ENCODE measurements around the gene COG5. TPM values are rescaled to one million over a fixed set of nuclear protein-coding genes. Genes with fewer than 3 reads are reported as not detected.

COG5 gene
- total RNA-seq, 1 experiment from 2014 or later = 20.2 TPM

DNA sequence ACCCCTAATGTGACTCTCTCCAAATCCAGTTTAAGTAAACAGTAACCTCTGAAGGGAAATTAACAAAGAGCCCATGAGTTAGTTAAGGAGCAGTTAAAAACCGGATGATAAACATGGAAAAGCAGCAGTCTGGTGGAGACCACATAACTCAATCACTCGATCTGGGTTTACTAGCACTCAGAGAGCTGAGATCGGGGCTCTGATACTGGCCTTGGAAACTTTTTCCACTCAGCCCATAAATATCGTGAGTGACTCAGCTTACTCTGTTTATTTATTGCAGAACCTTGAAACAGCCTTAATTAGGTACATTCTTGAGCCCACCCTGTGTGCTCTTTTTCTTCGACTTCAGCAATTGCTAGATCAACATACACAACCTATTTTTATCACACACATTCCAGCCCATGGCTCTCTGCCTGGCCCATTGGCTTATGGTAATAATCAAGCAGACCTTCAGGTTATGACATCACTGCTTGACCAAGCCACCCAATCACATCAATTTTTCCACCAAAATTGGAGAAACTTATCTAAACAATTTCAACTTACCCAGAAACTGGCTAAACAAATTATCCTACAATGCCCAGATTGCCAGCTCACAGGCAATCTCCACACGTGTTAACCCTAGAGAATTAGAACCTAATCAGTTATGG, 176.0 kb downstream of the COG5 start:
- DNase-seq = no peak
- Mint-ChIP-seq H3K4me3 (no peak overlapping the region), H3K27me3 (ENCODE audit: low read depth) (no peaks in the 10 kb centered on the region), H3K9me3 (peaks cover 6 to 10% of the 10 kb centered on the region in 2 experiments), H3K4me1 (peaks cover 46 to 56% of the 10 kb centered on the region in 2 experiments), H3K36me3 (ENCODE audit: insufficient read depth in 1 of 3, low read depth in 3 of 3) (peaks cover 4 to 7% (median 6%) of the 10 kb centered on the region in 3 experiments; a peak in 5 of 7 replicates), H3K27ac (peak overlapping the region in 2 of 3 experiments; percentile 46 to 78; a peak in 4 of 7 replicates)
- no peak overlapping the region for H2AK5ac ChIP-seq (ENCODE audit: insufficient read length, low read length)
- H3K27me3 ChIP-seq (ENCODE audit: insufficient read depth, low read length) = no peaks in the 10 kb centered on the region
- no peak overlapping the region for H4K8ac ChIP-seq (replicated peaks; ENCODE audit: insufficient read length, low read depth, low read length)
- H2BK5ac ChIP-seq (ENCODE audit: insufficient read length, low read length) = no peak overlapping the region
- H2BK12ac ChIP-seq (ENCODE audit: insufficient read length, low read depth, low read length) = no peak overlapping the region
- no peak overlapping the region for H3K9ac ChIP-seq (ENCODE audit: extremely low read depth, insufficient read length, low read length)
- H3K14ac ChIP-seq (ENCODE audit: insufficient read depth, low read length) = no peak overlapping the region
- no peaks in the 10 kb centered on the region for H4K20me1 ChIP-seq (ENCODE audit: control insufficient read depth, insufficient read depth, insufficient read length)
- H2BK15ac ChIP-seq (ENCODE audit: low read depth, low read length) = no peak overlapping the region
- H2AFZ ChIP-seq (ENCODE audit: low read length) = no peak overlapping the region
- H3T11ph ChIP-seq (ENCODE audit: low read length) = no peak overlapping the region
- H2BK20ac ChIP-seq (ENCODE audit: low read depth, low read length, poor library complexity, severe bottlenecking) = no peak overlapping the region
- no peaks in the 10 kb centered on the region for H3K79me1 ChIP-seq (ENCODE audit: insufficient read depth, low read depth, low read length, poor library complexity, severe bottlenecking)
- no peak overlapping the region for H3K27ac ChIP-seq (ENCODE audit: insufficient read length, low read depth, low read length)
- H3K9me3 ChIP-seq (ENCODE audit: control insufficient read depth, low read depth, low read length) = no peaks in the 10 kb centered on the region
- peaks cover 2% of the 10 kb centered on the region; the same call in 1 of the 2 replicates for H3K4me1 ChIP-seq (ENCODE audit: insufficient read depth, low read length)
- H3K18ac ChIP-seq (ENCODE audit: insufficient read length, low read depth, low read length) = no peak overlapping the region
- H4K91ac ChIP-seq (ENCODE audit: insufficient read length, low read depth, low read length) = no peak overlapping the region
- no peak overlapping the region for H3K56ac ChIP-seq (ENCODE audit: insufficient read length, low read depth, low read length)
- no peak overlapping the region for H3K23ac ChIP-seq (ENCODE audit: insufficient read length, low read depth, low read length)
- no CpG with 5 or more reads among the region's 6 CpGs for WGBS (ENCODE audit: extremely low coverage, insufficient read length, low lambda C conversion rate)
- H3K79me2 ChIP-seq (ENCODE audit: insufficient read depth, low read length) = no peaks in the 10 kb centered on the region
- no peak overlapping the region for H4K5ac ChIP-seq (ENCODE audit: insufficient read length, low read depth, low read length)
- TF ChIP-seq, protein P1, sequence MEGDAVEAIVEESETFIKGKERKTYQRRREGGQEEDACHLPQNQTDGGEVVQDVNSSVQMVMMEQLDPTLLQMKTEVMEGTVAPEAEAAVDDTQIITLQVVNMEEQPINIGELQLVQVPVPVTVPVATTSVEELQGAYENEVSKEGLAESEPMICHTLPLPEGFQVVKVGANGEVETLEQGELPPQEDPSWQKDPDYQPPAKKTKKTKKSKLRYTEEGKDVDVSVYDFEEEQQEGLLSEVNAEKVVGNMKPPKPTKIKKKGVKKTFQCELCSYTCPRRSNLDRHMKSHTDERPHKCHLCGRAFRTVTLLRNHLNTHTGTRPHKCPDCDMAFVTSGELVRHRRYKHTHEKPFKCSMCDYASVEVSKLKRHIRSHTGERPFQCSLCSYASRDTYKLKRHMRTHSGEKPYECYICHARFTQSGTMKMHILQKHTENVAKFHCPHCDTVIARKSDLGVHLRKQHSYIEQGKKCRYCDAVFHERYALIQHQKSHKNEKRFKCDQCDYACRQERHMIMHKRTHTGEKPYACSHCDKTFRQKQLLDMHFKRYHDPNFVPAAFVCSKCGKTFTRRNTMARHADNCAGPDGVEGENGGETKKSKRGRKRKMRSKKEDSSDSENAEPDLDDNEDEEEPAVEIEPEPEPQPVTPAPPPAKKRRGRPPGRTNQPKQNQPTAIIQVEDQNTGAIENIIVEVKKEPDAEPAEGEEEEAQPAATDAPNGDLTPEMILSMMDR (conservative IDR thresholded peaks at IDR 0.05) = no peak
- H3K23me2 ChIP-seq (ENCODE audit: insufficient read length, low read depth, low read length, poor library complexity, severe bottlenecking) = no peaks in the 10 kb centered on the region
- H3K4ac ChIP-seq (ENCODE audit: low read depth, low read length) = no peak overlapping the region
- no peak overlapping the region for H3K4me2 ChIP-seq (ENCODE audit: insufficient read depth, insufficient read length, low read length)
- H2BK120ac ChIP-seq (ENCODE audit: low read depth, low read length, poor library complexity, severe bottlenecking) = no peak overlapping the region

All from H9 (cell line).